DMS53 treated with DMSO at 0.1 percent for 48 hours (cell line): Measurements from ENCODE around the gene STAT5B.
"Not testable (repeated sequence)": the region's sequence is repeated elsewhere in the genome, so short reads cannot be mapped to it uniquely, and the experiment has no call there.

ENCODE experiments used
- DNase-seq: peaks from one replicate; lab custom pipeline; 2025; ENCODE audit not compliant: unreplicated experiment; lab: John Stamatoyannopoulos, UW

Gene STAT5B

DNA sequence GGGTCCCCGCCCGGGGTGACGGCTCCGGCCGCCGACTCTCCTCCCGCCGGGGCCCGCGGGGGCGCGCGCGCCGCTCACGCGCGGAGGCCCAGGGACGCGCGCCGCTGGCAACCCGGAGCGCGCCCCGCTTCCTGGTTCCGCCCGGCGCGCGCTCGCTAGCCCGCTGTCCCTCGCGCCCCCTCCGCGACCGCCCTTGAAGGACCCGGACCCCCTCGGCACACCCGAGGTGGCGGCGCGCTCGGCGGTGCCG is at the start of gene STAT5B:
STAT5B (minus strand) TSS at position 33 of the 250 bp plus-strand sequence. CDS start 44,264 bp downstream, outside the sequence.
- DNase-seq: peak; percentile 34

DNA sequence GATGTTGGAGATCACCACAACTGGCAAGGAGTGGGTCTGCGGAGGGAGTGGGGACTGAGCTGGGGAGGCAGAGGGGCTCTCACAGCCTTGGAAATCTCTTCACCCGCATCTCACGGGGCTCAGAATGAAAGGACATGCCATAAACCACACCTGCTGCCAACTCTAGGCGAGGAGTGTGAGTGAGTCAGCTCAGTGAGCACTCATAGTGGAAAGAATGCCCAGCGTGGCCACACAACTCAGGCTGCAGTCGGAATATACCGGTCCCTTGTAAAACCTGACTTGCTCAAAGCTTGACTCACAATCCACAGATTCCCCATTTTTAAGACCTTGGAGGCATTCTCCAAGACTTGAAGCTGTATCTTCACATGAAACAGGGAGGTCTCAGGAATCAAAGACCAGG is 48.8 kb upstream of the STAT5B start:
- no peak for DNase-seq

DNA sequence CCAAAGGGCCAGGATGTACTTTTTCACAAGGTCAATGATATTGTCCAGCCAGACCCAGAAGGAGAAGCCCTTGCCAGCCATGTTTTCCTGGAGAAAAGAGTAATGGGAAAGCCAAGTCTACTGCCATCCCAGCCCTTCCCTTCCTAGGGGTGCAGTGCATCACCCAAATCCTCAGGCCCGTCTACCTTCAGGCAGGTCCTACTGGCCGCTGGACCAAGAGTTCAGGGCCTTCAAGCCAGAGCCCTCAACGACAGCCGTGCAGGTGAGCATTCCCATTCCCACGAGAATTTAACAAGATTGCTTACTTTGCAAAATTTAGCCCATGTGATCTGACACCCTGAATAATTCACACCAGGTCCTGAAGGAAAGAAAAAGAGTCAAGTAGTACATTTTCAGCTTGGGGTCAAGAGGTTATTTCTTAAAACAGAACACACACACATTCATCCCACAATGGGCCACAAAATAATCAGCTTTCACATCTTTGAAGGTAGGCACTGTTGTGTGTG is 47.1 kb upstream of the STAT5B start:
- no peak for DNase-seq

DNA sequence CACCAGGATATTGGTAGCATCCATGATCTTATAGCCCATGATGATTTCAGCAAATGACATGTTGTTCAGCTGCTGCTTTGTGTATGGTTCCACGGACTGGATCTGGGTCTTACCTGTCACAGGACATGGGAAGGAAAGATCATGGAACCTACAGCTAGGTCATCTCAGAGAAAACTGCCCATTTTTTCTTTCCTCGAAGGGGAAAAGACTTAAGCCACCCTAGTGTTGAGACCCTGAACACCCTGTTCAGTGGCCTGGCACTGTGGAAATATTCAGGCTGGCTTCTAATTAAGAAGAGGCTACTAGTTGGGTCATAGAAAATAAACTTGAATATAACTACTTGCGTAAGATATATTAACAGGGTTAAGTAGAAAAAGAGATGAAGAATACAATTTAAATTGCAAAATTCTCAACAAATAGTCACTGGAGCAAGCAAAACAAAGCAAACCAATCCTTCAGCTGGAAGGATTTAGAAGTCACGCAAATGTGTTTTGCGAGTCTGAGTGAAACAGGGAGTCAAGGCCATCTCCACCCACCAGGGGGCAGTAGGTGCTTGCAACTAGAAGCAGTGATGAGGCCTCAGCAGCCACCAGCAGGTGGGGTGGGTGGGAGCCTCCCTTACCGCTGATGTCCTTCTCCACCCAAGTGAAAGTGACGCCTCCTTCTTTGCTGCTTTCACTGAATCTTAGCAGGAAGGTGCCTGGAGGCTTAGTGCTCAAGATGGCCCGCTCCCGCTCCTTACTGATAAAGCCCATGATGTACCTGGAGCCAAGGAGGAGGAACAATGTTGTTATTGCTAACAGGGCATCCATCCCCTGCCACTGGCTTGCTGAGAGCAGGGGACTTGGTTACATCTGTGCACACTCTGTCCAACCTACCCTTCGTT is 46.4 kb upstream of the STAT5B start:
- peak; percentile 88 for DNase-seq

DNA sequence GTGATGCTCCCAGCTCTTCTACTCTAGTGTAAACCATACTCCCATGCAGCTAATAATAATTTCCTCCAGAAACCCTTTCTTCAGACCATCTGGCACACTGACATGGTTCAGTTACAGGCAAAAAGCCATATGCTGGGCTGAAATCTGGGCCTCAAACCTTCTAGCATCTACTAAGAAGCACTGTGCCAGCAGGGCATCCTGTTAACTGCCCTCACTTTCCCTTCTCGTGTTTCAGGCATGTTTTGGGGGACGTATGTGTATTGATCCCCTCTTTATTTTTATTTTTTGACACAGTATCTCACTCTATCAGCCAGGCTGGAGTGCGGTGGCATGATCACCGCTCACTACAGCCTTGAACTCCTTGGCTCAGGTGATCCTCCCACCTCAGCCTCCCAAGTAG is 45.4 kb upstream of the STAT5B start:
- DNase-seq: no peak

DNA sequence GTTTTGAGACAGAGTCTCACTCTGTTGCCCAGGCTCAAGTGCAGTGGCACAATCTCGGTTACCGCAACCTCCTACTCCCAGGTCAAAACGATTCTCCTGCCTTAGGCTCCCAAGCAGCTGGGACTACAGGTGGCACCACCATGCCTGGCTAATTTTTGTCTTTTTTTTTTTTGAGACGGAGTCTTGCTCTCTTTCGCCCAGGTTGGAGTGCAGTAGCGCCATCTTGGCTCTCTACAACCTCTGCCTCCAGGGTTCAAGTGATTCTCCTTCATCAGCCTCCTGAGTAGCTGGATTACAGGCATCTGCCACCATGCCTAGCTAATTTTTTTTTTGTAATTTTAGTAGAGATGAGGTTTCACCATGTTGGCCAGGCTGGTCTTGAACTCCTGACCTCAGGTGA is 41.8 kb upstream of the STAT5B start:
- DNase-seq: not testable (repeated sequence)

DNA sequence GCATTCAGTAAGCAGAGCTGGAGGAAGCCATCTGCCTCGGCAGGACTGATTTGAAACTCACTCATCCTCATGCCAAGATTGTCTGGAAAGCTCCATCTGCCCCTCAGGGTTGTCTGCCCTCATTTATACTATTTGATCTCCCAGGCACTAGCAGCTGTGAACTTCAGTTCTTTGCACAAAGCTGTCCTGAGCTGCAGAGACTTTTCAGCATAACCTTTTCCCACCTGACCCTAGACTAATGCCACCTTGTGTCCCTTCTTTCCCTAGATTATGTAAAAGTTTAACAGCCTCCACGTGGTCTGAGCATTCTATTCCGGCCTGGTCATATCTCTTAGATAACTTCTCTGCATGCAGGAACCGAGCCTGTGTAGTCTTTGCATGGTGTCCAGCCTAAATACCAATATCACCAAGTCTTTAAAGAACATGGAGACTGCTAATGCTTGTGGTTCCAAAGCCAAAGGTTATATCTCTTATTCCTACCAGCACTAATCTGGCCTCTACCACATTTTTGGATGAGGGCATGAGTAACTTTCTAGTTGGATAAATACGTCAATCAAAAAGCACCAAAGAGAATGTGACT is 41.2 kb upstream of the STAT5B start:
- DNase-seq: no peak

DNA sequence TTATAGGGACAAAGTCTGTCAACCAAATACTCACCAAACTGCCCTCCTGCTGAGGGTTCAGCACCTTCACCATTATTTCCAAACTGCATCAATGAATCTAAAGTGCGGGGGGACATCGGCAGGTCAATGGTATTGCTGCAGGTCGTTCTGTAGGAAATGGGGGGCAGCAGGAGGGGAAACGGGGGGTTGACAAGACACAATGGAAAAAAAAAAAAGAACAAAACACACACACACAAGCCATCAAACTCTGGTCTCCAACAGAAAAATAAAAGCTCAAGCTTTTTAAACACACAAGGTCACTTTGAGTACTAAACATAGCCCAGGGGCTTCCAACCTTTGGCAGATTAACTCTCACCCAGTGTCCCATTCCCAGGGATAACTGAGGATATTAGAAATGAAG is 40.6 kb upstream of the STAT5B start:
- no peak for DNase-seq

DNA sequence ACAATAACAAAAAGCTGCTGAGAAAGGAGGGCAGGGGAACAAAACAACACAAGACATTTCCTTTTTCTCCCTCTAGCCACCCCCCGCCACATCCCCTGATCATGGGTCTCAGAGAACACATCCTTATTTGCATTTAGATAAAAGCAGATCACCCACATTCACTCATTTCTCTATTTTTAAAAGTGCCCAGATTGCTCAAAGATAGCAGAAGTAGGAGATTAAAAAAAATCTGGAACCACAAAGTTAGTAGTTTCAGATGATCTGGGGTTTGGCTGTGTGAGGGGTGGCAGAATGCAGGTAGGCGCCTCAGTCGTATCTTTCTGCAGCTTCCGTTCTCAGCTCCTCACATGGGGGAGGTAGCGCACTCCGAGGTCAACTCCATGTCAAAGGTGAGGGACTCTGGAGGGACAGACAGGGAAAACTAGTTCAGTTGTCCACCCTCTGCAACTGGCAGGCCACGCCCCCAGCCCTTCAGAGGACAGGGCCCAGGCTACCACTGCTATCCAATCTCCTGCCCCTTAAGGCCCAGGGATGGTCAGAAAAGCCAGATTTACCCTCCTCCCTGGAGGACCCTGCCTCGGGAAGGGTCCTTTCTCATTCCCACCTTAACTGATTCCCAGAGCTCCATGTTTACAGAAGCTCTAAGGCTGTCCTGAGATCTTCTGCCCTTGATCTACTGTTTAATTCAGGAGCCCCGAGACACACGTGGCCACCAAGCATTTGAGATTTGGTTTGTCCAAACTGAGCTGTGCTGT is 39.4 kb upstream of the STAT5B start:
- DNase-seq: no peak

DNA sequence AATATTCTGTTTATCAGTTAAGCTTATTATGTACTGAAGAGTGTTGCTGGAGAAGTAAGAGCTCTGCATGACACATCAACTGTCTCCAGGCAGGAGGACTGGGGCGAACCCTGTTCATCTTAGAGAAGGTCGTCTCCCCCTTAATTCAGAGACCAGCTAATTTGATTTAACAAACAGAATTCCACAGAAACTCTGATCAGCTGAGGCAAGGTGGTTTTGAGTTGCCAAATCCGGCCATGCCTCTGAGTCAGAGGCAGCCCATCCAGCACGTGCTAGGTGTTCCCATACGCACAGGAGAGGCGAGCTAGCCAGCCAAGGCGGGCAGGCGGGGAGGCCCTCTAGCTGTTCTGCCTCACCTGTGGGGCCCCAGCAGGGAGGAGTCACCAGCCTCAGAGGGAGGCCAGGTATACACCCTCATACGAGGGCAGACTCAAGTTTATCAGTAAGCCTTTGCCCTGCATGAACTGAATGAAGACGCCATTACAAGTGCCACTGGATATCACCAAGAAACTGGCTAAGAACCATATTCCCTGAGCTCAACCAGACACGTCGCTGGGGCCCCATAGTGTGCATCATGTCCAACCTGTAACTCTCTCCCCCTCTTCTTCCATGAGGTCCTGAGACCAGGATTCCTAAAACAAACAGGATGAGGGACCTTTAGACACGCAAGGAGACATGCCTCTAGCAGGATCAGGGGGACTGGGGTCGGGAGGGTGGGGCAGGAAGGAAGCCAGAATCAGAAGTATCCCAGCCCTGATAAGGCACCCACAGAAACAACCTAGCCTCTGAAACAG is 37.8 kb upstream of the STAT5B start:
- no peak for DNase-seq

DNA sequence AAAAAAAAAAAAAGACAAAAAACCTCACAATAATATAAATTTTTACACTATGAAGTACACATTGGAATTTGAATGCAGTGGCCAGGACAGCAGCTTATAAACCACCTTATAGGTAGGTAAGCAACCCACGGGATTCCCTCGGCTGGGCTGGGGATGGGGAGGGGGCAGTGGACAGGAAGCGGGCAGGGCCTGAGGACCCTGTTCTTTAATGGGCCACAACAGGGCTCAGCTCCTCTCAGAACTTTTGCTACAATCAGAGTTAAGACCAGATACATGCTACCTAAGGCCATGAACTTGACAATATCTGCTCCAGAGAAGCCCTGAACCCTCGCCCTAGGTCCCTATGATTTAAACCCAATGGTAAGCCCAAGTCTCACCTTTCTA is 37.2 kb upstream of the STAT5B start:
- no peak for DNase-seq

DNA sequence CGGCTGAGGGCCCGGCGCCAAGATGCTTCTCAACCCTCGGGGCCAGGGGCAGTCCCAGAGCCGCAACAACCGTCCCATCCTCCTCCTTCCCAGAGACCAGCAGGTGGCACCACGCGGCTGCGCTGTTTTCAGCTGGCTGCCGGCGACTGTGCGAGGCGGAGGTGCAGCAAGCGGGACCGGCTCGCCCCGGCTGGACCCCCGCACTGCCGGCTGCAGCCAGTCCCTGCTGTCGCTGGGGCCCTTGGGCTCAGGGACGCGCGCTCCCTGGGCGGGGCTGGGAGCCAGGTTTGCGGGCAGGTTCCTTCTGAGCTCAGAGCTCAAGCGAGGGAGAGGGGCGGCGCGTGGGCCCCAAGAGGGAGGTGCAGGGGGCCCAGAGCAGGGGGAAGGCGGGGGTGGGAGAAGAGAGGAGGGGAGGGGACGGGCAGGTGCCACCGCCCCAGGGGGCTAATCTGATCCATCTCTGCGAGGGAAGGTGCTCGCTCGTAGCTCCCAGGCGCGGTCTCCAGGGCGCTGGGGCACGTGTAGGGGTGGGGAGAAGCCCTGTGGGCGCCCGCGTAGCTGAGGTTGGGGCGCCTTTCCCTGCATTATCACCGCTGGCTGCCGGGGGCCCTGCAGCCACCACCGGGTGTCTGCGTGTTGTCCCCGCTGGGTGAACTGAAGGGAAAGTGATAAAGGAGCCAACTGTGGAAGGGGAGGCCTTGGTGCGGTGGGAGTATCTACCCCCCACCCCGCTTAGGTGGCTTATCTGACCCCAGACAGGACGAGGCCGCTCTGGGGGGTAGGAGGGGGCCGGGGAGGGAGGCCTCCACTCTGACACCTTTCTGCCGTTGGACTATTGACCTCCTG is 36.3 kb upstream of the STAT5B start:
- peak; percentile 21 for DNase-seq

DNA sequence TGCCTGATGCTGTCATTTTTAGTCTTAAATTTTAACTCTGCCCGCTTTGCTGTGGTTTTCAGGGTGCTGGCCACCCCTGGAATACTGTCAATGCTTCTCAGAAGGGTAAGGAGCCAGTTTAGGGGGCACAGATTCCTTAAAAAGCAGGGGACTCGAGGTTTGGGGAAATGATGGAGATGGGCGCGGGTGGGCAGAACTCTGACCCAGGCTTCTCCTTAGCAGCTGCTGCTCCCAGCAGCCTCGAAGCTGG is 35.8 kb upstream of the STAT5B start:
- DNase-seq: no peak

DNA sequence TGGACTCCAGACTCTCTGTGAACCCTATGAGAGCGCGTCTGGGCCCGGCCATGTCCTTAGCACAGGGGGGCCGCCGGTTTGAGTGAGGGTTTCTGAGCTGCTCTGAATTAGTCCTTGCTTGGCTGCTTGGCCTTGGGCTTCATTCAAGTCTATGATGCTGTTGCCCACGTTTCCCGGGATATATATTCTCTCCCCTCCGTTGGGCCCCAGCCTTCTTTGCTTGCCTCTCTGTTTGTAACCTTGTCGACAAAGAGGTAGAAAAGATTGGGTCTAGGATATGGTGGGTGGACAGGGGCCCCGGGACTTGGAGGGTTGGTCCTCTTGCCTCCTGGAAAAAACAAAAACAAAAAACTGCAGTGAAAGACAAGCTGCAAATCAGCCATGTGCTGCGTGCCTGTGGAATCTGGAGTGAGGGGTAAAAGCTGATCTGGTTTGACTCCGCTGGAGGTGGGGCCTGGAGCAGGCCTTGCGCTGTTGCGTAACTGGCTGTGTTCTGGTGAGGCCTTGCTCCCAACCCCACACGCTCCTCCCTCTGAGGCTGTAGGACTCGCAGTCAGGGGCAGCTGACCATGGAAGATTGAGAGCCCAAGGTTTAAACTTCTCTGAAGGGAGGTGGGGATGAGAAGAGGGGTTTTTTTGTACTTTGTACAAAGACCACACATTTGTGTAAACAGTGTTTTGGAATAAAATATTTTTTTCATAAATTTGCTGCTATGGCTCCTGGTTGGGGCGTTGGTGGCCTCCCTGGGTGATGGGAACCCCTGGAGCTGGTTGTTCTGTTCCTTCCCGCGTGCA is 35.2 kb upstream of the STAT5B start:
- no peak for DNase-seq

DNA sequence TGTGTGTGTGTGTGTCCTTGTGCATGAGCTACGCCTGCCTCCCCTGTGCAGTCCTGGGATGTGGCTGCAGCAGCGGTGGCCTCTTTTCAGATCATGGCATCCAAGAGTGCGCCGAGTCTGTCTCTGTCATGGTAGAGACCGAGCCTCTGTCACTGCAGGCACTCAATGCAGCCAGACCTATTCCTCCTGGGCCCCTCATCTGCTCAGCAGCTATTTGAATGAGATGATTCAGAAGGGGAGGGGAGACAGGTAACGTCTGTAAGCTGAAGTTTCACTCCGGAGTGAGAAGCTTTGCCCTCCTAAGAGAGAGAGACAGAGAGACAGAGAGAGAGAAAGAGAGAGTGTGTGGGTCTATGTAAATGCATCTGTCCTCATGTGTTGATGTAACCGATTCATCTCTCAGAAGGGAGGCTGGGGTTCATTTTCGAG is 34.6 kb upstream of the STAT5B start:
- no peak for DNase-seq

DNA sequence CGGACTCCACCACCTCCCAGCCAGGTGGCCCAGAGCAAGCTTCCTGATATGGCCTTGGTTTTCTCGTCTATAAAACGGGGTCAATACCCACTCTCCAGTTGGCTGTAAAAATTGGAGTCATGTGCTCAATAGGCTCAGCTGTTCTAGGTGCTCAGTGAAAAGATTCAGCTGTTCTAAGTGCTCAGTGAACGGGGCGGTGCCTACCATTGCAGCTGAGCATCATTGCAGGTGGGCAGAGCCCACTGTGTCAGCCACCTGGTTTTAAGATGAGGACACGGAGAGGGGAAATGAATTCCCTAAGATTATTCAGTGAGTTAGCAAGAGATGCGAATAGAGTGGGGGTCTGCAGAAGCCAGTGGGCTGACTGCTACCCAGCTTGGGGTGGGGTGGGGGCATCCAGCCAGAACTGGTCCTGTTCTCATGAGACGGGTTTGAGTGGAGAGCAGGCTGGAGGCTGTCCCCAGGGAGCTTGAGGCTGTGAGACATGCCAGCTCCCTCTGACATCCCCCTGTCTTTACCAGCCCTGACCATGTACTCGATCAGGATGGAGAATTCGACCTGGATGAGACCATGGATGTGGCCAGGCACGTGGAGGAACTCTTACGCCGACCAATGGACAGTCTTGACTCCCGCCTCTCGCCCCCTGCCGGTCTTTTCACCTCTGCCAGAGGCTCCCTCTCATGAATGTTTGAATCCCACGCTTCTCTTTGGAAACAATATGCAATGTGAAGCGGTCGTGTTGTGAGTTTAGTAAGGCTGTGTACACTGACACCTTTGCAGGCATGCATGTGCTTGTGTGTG is 34.0 kb upstream of the STAT5B start:
- DNase-seq: no peak

DNA sequence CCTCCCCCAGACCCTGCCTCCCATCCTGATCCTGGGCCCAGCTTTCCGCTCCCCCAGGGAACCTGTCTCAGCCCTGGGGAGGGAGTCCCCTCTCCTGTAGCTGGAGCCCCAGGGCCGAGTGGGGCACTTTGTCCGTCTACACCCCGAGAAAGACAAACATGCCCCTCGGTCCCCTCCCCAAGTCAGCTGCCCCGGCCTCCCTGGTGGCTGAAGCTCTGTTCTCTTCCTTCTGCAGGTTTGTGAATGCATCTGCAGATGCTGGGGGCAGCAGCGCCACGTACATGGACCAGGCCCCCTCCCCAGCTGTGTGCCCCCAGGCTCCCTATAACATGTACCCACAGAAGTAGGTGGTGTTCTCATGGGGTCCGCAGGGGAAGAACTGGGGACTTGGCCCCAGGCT is 33.0 kb upstream of the STAT5B start:
- no peak for DNase-seq

DNA sequence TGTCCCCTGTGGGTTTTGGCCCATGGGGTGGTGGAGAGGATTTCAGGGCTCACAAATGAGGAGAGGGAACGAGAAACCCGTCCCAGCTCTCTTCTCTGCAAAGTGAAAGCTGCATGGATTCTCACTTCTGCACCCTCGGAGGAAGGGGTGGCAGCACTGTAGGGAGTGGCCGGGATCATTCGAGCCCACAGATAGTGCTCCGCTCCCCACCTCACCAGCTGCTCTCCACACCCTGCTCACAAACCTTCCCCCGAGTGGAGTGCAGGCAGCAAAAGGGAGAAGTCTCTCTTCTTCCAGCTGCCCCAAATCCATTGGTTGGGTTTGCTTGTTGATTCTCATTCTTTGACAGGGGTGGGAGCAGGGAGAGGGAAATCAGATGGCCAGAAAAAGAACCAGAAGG is 32.3 kb upstream of the STAT5B start:
- no peak for DNase-seq

DNA sequence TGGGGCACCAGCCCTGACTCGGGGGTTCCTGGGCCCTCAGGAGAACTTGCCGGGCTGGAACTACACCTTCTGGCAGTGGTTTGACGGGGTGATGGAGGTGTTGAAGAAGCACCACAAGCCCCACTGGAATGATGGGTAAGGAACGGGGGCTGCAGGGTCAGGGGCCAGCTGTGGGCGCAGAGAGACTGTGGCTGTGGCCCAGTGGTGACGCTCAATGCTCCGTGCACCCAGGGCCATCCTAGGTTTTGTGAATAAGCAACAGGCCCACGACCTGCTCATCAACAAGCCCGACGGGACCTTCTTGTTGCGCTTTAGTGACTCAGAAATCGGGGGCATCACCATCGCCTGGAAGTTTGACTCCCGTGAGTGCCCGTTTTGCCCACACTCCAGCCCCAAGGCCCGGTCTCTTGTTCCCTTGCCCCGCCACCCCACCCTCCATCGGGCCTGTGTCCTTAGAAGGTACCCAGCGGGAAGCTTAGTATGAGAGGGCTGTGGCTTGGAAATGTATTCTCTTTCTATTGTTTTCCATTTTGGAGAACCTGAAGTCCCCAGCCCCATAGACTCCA is 31.3 kb upstream of the STAT5B start:
- no peak for DNase-seq
